Retina (tissue), 1 donor: Measurements from ENCODE around the gene TMEM212.

ENCODE experiments used
- DNase-seq: peaks from one replicate; pipeline ENCODE4 v3.0.0-alpha.2; 2016

TMEM212 gene

GRCh38 chr3:171862392-171862791 lies 19.2 kb downstream of the TMEM212 start:
- no peak for DNase-seq

GRCh38 chr3:171862993-171863521 lies 19.9 kb downstream of the TMEM212 start:
- DNase-seq = no peak

- no peak for DNase-seq
Observed at GRCh38 chr3:171863920-171864319, 20.8 kb downstream of the TMEM212 start.

- DNase-seq = no peak
Observed at GRCh38 chr3:171865191-171865865, 22.2 kb downstream of the TMEM212 start.

GRCh38 chr3:171867981-171868380 lies 24.8 kb downstream of the TMEM212 start:
- DNase-seq = no peak

GRCh38 chr3:171871392-171872274 lies 28.5 kb downstream of the TMEM212 start:
- DNase-seq = no peak

GRCh38 chr3:171873580-171873979 lies 30.4 kb downstream of the TMEM212 start:
- no peak for DNase-seq

GRCh38 chr3:171874251-171874681 lies 31.1 kb downstream of the TMEM212 start:
- DNase-seq = no peak

- DNase-seq = no peak
Observed at GRCh38 chr3:171874879-171875278, 31.7 kb downstream of the TMEM212 start.

- no peak for DNase-seq
Observed at GRCh38 chr3:171875923-171876412, 32.8 kb downstream of the TMEM212 start.

GRCh38 chr3:171876680-171877147 lies 33.6 kb downstream of the TMEM212 start:
- no peak for DNase-seq

- DNase-seq = no peak
Observed at GRCh38 chr3:171878461-171879225, 35.5 kb downstream of the TMEM212 start.

- DNase-seq = no peak
Observed at GRCh38 chr3:171879472-171879871, 36.3 kb downstream of the TMEM212 start.

- no peak for DNase-seq
Observed at GRCh38 chr3:171880101-171880870, 37.1 kb downstream of the TMEM212 start.

GRCh38 chr3:171881251-171881650 lies 38.1 kb downstream of the TMEM212 start:
- DNase-seq = peak; percentile 12

GRCh38 chr3:171883257-171883892 lies 40.2 kb downstream of the TMEM212 start:
- no peak for DNase-seq

GRCh38 chr3:171883893-171884279 lies 40.7 kb downstream of the TMEM212 start:
- DNase-seq = no peak

- DNase-seq = no peak
Observed at GRCh38 chr3:171888466-171888865, 45.3 kb downstream of the TMEM212 start.

GRCh38 chr3:171890398-171890797 lies 47.2 kb downstream of the TMEM212 start:
- DNase-seq = no peak

GRCh38 chr3:171892457-171892856 lies 49.3 kb downstream of the TMEM212 start:
- DNase-seq = no peak

- no peak for DNase-seq
Observed at GRCh38 chr3:171895291-171895690, 52.1 kb downstream of the TMEM212 start.
